ENCODE data around the gene PSAT1. TPM values are rescaled to one million over a fixed set of nuclear protein-coding genes. Genes with fewer than 3 reads are reported as not detected.

Gene PSAT1
- total and polyA plus RNA-seq, 2 of the 8 experiments (the other 6 are each of a cell fraction or from before 2014, with no cell fraction given), result 204 to 341 TPM

DNA sequence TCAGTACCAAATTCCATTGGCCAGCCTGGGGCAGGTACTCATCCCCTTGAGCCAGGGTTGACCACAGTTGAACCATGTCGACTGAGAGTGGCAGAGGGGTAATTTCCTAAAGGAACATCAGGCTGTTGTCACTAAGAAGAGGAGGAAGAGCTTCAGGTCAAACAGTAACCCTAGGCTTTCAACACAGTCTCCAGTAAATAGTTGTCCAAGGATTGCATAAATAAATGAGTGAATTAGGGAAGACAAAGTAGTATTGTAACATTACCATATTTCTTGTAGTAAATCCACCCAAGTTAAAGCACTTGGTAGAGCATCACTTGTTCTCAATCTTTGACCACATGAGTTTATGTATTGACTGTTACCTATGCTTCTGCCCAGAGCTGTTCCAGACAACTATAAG lies 7.4 kb downstream of the PSAT1 start:
- Histone ChIP-seq H4K91ac (replicated peaks; ENCODE audit: insufficient read length, low read length) (no peak overlapping the region), H2BK5ac (ENCODE audit: low read depth, low read length) (no peak overlapping the region), H2BK20ac (ENCODE audit: low read length) (no peak overlapping the region), H3K4me3 (ENCODE audit: extremely low read depth in 1 of 4, insufficient read depth in 2 of 4, low read depth in 3 of 4, low read length in 4 of 4) (no peak overlapping the region), H2BK15ac (ENCODE audit: low read length) (no peak overlapping the region), H3K23me2 (ENCODE audit: low read depth, low read length) (no peaks in the 10 kb centered on the region), H3K4ac (replicated peaks; ENCODE audit: insufficient read length, low read depth, low read length) (no peak overlapping the region), H3K27ac (ENCODE audit: low read depth, low read length) (no peak overlapping the region), H3K14ac (ENCODE audit: insufficient read length) (no peak overlapping the region), H2AK5ac (ENCODE audit: low read depth, low read length) (no peak overlapping the region), H3K4me2 (ENCODE audit: insufficient read depth in 1 of 2, low read depth in 2 of 2, low read length in 2 of 2) (no peak overlapping the region), H4K5ac (ENCODE audit: insufficient read length, low read depth, low read length) (no peak overlapping the region), H2AFZ (ENCODE audit: low read length) (no peak overlapping the region), H2BK12ac (ENCODE audit: low read depth, low read length) (no peak overlapping the region), H3K56ac (replicated peaks; ENCODE audit: insufficient read length, low read depth, low read length) (no peak overlapping the region), H3K9ac (replicated peaks in 1 of 4; ENCODE audit: extremely low read depth in 1 of 4, low read depth in 3 of 4, low read length in 3 of 4) (no peak overlapping the region), H3K79me2 (ENCODE audit: control insufficient read depth in 1 of 2, insufficient read depth in 2 of 2, low read length in 2 of 2) (peaks cover 0 to 81% of the 10 kb centered on the region in 2 experiments; a peak in 2 of 4 replicates), H4K8ac (ENCODE audit: extremely low read depth, insufficient read depth, low read length) (no peak overlapping the region), H4K20me1 (replicated peaks in 1 of 2; ENCODE audit: control insufficient read depth in 1 of 2, insufficient read depth in 2 of 2, low read length in 2 of 2) (peaks cover 15 to 19% of the 10 kb centered on the region in 2 experiments), H3K27me3 (replicated peaks in 1 of 4; ENCODE audit: control insufficient read depth in 3 of 4, extremely low read depth in 1 of 4, insufficient read depth in 3 of 4, low read length in 3 of 4) (no peaks in the 10 kb centered on the region), H3K9me3 (ENCODE audit: insufficient read depth in 2 of 2, low read depth in 1 of 2, low read length in 1 of 2) (no peaks in the 10 kb centered on the region; a peak in 1 of 4 replicates), H3K23ac (ENCODE audit: insufficient read length) (no peak overlapping the region), H2BK120ac (replicated peaks; ENCODE audit: low read depth, low read length) (no peak overlapping the region), H3K36me3 (ENCODE audit: control insufficient read depth in 2 of 4, insufficient read depth in 4 of 4, low read length in 3 of 4) (peaks cover 52 to 99% (median 91%) of the 10 kb centered on the region in 4 experiments), H3K18ac (ENCODE audit: extremely low read depth, low read length) (no peak overlapping the region), H3K4me1 (replicated peaks in 1 of 4; ENCODE audit: control insufficient read depth in 3 of 4, insufficient read depth in 4 of 4, low read length in 3 of 4) (no peaks in the 10 kb centered on the region; a peak in 1 of 7 replicates), H3K79me1 (ENCODE audit: low read depth, low read length) (peaks cover 4% of the 10 kb centered on the region)
- no peak for DNase-seq (ENCODE audit: low read depth in 1 of 2, low spot score in 2 of 2)
- WGBS, 2 experiments (ENCODE audit: extremely low coverage in 1 of 2, insufficient coverage in 1 of 2, insufficient read length in 1 of 2, insufficient replicate concordance in 2 of 2, low coverage in 1 of 2, low lambda C conversion rate in 2 of 2, missing lambda C conversion rate in 1 of 2), result 95% methylated on average over 1 of the region's 1 CpG; no CpG with 5 or more reads in 1 of the 2 experiments
- TF ChIP-seq, protein P1, sequence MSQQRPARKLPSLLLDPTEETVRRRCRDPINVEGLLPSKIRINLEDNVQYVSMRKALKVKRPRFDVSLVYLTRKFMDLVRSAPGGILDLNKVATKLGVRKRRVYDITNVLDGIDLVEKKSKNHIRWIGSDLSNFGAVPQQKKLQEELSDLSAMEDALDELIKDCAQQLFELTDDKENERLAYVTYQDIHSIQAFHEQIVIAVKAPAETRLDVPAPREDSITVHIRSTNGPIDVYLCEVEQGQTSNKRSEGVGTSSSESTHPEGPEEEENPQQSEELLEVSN (IDR thresholded peaks at IDR 0.05), result no peak
- TF ChIP-seq CBX5 (IDR thresholded peaks at IDR 0.05; ENCODE audit: low read depth, low read length) (no peak), POLR2A (IDR thresholded peaks at IDR 0.05; ENCODE audit: control extremely low read depth in 1 of 2, low read depth in 2 of 2, low read length in 2 of 2) (peak in 1 of 2 experiments; percentile 16; a peak in 1 of 3 replicates), CBX8 (IDR thresholded peaks at IDR 0.05; ENCODE audit: borderline replicate concordance, low read depth, low read length) (no peak)
- TF ChIP-seq, protein P2, sequence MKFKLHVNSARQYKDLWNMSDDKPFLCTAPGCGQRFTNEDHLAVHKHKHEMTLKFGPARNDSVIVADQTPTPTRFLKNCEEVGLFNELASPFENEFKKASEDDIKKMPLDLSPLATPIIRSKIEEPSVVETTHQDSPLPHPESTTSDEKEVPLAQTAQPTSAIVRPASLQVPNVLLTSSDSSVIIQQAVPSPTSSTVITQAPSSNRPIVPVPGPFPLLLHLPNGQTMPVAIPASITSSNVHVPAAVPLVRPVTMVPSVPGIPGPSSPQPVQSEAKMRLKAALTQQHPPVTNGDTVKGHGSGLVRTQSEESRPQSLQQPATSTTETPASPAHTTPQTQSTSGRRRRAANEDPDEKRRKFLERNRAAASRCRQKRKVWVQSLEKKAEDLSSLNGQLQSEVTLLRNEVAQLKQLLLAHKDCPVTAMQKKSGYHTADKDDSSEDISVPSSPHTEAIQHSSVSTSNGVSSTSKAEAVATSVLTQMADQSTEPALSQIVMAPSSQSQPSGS (IDR thresholded peaks at IDR 0.05; ENCODE audit: low read length), result no peak
- CTCF ChIA-PET (ENCODE audit: partially characterized antibody), result interaction anchor here (1.1 to 2.6 kb wide), 2 partner anchors 10 to 20 kb away, joined by 3 to 13 read pairs; no protein-coding TSS in a partner anchor
- FAIRE-seq, result no peak
- POLR2A ChIA-PET (ENCODE audit: partially characterized antibody), result interaction anchor here (0.9 to 27.8 kb wide), 11 partner anchors 5 to 71 kb away, joined by 3 to 936 read pairs (median 7); partner anchors contain the start of gene PSAT1

Data from H1 (cell line).